ENCODE measurements around the gene ADAM12.

Gene ADAM12

DNA sequence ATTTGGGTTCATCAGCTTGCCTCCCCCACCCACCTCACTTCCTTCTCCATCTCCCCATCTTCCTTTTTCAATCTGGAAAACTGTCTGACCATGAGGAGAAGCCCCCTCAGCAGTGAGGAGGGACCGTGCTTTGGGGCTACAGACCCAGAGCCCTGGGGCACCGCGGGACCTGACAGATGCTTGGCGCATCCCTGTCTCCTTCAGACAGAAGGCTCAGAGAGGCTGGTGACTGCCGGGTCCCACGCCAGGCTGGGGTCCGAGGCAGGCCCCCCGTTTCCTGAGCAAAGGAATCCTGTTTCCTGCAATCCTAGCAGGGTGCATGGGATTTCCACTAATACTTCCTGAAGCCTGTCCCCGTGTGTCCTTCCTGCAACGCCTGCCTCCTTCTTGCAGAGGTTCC is 344.9 kb downstream of the ADAM12 start:
- no peak overlapping the region for H3K4me3 ChIP-seq (ENCODE audit: low read depth, low read length)
- TF ChIP-seq, protein P1, sequence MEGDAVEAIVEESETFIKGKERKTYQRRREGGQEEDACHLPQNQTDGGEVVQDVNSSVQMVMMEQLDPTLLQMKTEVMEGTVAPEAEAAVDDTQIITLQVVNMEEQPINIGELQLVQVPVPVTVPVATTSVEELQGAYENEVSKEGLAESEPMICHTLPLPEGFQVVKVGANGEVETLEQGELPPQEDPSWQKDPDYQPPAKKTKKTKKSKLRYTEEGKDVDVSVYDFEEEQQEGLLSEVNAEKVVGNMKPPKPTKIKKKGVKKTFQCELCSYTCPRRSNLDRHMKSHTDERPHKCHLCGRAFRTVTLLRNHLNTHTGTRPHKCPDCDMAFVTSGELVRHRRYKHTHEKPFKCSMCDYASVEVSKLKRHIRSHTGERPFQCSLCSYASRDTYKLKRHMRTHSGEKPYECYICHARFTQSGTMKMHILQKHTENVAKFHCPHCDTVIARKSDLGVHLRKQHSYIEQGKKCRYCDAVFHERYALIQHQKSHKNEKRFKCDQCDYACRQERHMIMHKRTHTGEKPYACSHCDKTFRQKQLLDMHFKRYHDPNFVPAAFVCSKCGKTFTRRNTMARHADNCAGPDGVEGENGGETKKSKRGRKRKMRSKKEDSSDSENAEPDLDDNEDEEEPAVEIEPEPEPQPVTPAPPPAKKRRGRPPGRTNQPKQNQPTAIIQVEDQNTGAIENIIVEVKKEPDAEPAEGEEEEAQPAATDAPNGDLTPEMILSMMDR (IDR thresholded peaks at IDR 0.05; ENCODE audit: low read depth, low read length, missing control alignments) = no peak
- no peak for DNase-seq (ENCODE audit: low read depth)

DNA sequence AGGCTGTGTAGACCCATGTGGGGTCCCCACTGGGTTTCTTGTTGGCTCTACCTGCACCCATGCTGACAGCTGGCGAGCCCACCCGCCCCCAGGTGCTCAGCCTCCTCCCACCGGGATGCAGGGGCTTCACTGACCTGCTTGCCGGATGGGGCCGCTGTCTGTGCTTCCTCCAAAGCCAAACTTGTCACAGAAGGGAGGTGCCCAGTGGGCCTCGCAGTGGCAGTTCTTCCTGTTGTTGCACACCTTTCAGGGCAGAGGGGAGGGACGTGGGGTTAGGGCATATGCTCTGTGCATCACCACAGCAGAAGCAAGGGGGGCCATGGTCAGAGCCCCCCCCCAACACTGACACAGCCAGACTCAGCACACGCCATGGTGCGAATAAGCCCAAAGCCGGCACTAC is 345.4 kb downstream of the ADAM12 start:
- DNase-seq (ENCODE audit: low read depth) = no peak
- TF ChIP-seq, protein P1 (IDR thresholded peaks at IDR 0.05; ENCODE audit: low read depth, low read length, missing control alignments) = no peak
- H3K4me3 ChIP-seq (ENCODE audit: low read depth, low read length) = no peak overlapping the region

DNA sequence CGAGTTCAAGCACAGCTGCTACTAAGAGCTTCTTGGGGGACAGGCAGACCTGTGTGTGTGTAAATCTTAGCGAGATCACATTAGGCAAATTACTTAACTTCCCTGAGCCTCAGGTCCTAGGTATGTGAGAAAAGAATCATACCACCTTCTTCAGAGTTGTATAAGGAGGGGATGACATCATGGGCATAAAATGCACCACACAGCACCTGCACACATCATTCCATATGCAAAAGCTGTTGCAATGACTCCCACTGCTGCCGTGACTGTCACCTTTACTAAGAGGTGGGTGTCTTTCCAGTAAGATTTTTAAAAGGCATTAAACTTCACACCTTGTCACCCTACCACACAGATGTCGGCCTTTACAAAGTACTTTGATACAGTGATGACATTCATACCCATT is 345.9 kb downstream of the ADAM12 start:
- no peak overlapping the region for H3K4me3 ChIP-seq (ENCODE audit: low read depth, low read length)
- TF ChIP-seq, protein P1 (IDR thresholded peaks at IDR 0.05; ENCODE audit: low read depth, low read length, missing control alignments) = no peak
- no peak for DNase-seq (ENCODE audit: low read depth)

DNA sequence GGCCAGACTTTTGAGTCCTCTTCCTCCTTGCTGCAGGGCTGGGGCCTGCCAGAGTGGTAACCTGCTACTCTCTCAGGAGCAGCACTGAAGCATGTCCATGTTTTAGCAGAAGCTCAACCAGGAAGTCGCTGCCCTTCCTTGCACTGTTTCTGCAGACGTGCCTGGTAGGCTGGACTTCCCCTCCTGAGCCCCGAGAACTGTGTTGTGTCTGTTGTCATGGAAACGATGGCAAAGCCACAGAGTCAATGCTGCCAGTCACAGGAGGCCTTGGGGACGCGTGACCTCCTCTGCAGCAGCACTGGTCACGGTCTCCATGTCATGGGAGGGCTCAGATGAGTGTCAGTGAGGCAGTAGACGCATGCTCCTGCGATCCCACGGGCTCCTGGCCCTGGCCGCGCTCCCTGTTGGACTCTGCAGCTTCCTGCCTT is 346.5 kb downstream of the ADAM12 start:
- peak; percentile 81 for DNase-seq (ENCODE audit: low read depth)
- no peak overlapping the region for H3K4me3 ChIP-seq (ENCODE audit: low read depth, low read length)

DNA sequence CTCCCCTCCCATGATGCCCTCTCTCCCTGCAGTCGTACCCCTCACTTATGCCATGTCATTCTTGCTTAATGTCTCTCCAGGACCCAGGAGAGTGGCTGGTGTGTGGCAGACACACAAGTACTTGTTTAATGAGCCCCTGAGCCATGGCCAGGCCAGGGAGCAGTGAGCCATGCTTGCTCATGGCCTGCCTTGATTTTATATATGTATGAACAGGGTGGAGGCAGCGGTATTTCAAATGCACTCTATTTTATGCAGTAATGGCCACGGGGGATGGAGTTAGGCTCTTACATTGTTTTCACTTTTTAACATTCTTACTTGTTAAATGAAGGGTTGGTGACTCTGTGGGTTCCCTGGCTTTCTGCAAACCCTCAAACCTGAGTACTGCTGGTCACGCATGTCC is 347.2 kb downstream of the ADAM12 start:
- no peak for DNase-seq (ENCODE audit: low read depth)
- TF ChIP-seq, protein P1 (IDR thresholded peaks at IDR 0.05; ENCODE audit: low read depth, low read length, missing control alignments) = no peak
- H3K4me3 ChIP-seq (ENCODE audit: low read depth, low read length) = no peak overlapping the region

More for the DNA sequence above, 346.5 kb downstream of the ADAM12 start:
- TF ChIP-seq, protein P1 (IDR thresholded peaks at IDR 0.05; ENCODE audit: low read depth, low read length, missing control alignments) = no peak

DNA sequence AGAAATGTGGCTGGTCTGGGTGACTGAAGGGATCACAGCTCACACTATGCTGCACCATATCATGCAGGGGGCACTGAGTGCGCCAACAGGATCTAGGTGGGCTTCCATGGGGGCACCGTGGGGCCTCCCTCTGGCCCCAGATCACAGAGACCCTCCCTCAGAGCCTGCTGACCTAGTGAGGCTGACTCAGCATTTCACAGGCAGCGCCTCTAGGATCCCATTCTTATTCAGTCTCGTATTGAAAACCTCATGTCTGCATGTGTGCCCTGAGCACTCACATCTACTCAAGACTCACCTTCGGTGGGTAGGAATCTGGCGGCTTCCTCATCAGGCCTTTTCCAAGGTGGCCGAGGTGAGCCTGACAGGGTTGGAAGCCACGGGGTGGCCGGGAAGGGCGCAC is 350.3 kb downstream of the ADAM12 start:
- TF ChIP-seq, protein P1 (IDR thresholded peaks at IDR 0.05; ENCODE audit: low read depth, low read length, missing control alignments) = no peak
- DNase-seq (ENCODE audit: low read depth) = no peak
- H3K4me3 ChIP-seq (ENCODE audit: low read depth, low read length) = no peak overlapping the region

DNA sequence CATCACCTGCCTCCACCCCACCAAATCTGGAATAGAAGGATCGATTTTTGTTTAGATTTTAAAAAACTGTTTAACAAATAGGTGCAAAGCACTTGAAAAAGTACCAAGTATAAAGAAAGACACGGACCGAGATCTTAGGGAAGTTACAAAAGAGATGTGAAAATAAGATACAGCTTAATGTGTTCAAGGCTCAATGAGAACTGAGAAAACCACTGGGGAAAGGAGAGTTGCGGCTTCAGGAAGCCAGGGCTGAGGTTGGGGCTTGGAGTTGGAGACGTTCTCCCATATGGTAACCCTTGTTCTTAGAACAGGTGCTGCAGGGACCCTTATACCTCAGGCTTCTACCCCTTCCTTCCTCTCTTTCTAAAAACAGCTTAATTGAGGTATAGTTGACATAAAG is 351.8 kb downstream of the ADAM12 start:
- DNase-seq (ENCODE audit: low read depth) = no peak
- TF ChIP-seq, protein P1 (IDR thresholded peaks at IDR 0.05; ENCODE audit: low read depth, low read length, missing control alignments) = no peak
- H3K4me3 ChIP-seq (ENCODE audit: low read depth, low read length) = no peak overlapping the region
